ENCODE measurements around the gene GSTT4.

Gene GSTT4

DNA sequence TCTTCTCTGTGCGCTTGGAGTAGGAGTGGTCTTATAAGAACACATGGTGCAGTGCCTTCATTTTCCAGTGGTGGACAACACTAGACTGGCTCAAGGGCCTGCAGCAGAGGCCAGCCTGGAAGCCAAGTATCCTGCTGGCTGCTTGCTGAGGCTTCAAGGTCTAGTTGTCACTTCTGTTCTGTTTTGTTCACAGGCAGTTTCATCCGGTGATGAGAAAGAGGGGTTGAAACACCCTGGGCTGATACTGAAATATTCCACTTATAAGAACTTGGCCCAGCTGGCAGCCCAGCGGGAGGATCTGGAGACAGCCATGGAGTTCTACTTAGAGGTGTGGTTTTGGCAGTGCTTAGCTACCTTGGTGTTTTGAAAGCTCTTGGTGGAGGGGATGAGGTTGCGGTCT is 35.7 kb upstream of the GSTT4 start:
- H3K36me3 ChIP-seq (ENCODE audit: low read depth) = peaks cover 76% of the 10 kb centered on the region
- ATAC-seq (ENCODE audit: low read depth) (no peak), DNase-seq (ENCODE audit: low spot score) (no peak)
- no peak overlapping the region for H3K4me3 ChIP-seq (ENCODE audit: severe bottlenecking)
- peaks cover 5% of the 10 kb centered on the region for H3K4me1 ChIP-seq (ENCODE audit: insufficient read depth, poor library complexity, severe bottlenecking)
- no peaks in the 10 kb centered on the region for H3K27me3 ChIP-seq (ENCODE audit: insufficient read depth, poor library complexity, severe bottlenecking)
- no peaks in the 10 kb centered on the region for H3K9me3 ChIP-seq (ENCODE audit: severe bottlenecking)
- H3K27ac ChIP-seq (ENCODE audit: poor library complexity, severe bottlenecking) = no peak overlapping the region
- TF ChIP-seq, protein P1, sequence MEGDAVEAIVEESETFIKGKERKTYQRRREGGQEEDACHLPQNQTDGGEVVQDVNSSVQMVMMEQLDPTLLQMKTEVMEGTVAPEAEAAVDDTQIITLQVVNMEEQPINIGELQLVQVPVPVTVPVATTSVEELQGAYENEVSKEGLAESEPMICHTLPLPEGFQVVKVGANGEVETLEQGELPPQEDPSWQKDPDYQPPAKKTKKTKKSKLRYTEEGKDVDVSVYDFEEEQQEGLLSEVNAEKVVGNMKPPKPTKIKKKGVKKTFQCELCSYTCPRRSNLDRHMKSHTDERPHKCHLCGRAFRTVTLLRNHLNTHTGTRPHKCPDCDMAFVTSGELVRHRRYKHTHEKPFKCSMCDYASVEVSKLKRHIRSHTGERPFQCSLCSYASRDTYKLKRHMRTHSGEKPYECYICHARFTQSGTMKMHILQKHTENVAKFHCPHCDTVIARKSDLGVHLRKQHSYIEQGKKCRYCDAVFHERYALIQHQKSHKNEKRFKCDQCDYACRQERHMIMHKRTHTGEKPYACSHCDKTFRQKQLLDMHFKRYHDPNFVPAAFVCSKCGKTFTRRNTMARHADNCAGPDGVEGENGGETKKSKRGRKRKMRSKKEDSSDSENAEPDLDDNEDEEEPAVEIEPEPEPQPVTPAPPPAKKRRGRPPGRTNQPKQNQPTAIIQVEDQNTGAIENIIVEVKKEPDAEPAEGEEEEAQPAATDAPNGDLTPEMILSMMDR (IDR thresholded peaks at IDR 0.05; ENCODE audit: poor library complexity, severe bottlenecking) = no peak

DNA sequence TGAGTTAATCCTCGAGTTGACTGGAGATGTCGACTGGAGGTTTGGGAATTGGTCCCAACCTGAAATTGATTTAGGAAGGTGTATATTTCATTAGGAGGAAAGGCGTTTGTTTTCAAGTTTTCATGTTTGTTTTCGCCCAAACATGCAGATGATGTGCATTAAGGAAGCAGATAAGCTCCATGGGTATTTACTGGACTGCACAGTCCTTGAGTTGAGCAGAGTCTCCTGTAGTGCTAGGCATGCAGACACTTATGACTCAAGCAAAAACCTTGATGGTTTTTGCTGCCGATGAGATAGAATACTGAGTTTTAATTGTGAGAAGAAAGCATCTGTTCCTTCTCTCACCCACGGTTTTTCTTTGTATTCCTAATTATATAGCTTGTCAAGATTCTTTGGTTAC is 33.8 kb upstream of the GSTT4 start:
- H3K36me3 ChIP-seq (ENCODE audit: low read depth) = peaks cover 65% of the 10 kb centered on the region
- no peaks in the 10 kb centered on the region for H3K9me3 ChIP-seq (ENCODE audit: severe bottlenecking)
- DNase-seq (ENCODE audit: low spot score) (no peak), ATAC-seq (ENCODE audit: low read depth) (no peak)
- H3K4me1 ChIP-seq (ENCODE audit: insufficient read depth, poor library complexity, severe bottlenecking) = peaks cover 5% of the 10 kb centered on the region
- TF ChIP-seq, protein P1 (IDR thresholded peaks at IDR 0.05; ENCODE audit: poor library complexity, severe bottlenecking) = no peak
- no peaks in the 10 kb centered on the region for H3K27me3 ChIP-seq (ENCODE audit: insufficient read depth, poor library complexity, severe bottlenecking)
- no peak overlapping the region for H3K4me3 ChIP-seq (ENCODE audit: severe bottlenecking)
- no peak overlapping the region for H3K27ac ChIP-seq (ENCODE audit: poor library complexity, severe bottlenecking)

DNA sequence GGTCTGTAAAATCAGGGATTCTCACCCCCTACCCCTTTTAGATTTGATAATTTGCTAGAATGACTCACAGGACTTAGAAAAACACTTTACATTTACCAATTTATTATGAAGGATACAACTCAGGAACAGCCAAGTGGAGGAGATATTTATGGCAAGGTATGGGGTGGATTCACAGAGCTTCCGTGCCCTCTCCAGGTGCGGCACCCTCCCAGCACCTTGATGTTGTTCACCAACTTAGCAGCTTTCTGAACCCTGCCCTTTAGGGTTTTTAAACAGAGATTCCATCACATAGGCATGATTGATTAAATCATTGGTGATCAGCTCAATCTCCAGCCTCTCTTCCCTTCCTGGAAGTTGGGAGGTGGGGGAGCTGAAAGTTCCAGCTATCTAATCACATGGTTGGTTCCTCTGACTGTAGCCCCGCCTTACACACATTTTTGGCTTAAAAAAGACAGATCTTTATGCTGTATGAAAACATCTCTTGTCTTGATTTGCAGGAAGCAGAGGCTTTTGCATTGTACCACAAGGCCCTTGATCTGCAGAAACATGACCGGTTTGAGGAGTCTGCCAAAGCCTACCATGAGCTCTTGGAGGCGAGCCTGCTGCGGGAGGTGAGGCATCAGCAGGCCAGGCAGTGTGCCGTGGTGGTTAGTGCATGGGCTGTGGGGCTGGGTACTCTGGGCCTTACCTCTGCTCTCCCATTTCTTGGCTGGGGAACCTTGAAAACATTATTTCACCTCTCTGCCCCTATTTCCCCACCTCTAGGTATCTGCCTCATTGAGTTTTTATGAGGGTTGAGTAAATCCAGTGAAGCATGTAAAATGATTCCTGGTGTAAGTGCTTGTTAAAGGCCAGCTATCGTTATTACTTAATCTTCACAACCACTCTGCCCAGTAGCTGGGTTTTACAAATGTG is 32.9 kb upstream of the GSTT4 start:
- ATAC-seq (ENCODE audit: low read depth) (no peak), DNase-seq (ENCODE audit: low spot score) (no peak)
- Histone ChIP-seq H3K27ac (ENCODE audit: poor library complexity, severe bottlenecking) (no peak overlapping the region), H3K9me3 (ENCODE audit: severe bottlenecking) (no peaks in the 10 kb centered on the region), H3K4me3 (ENCODE audit: severe bottlenecking) (no peak overlapping the region), H3K36me3 (ENCODE audit: low read depth) (peaks cover 56% of the 10 kb centered on the region), H3K4me1 (ENCODE audit: insufficient read depth, poor library complexity, severe bottlenecking) (peaks cover 5% of the 10 kb centered on the region), H3K27me3 (ENCODE audit: insufficient read depth, poor library complexity, severe bottlenecking) (no peaks in the 10 kb centered on the region)
- TF ChIP-seq, protein P1 (IDR thresholded peaks at IDR 0.05; ENCODE audit: poor library complexity, severe bottlenecking) = no peak

DNA sequence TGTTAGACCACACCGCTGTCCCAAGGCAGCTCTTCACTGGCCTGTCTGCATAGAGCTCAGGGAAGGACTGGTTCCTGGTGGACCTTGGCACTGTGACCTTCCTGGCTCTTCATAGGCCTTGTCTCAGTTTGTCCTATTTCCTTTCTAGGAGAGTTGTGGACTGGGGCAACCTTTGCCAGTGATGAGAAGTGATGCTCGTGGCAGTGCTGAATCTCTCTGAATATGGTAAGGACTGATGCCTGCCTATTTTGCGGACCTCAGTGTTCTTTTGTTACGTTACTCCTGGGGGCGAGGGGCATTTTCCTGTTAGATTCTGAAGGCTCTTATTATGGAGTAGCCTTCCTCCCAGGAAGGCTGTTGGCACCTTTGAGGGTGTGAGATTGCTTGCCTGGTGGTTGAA is 30.0 kb upstream of the GSTT4 start:
- no peak for DNase-seq (ENCODE audit: low spot score)
- Histone ChIP-seq H3K27me3 (ENCODE audit: insufficient read depth, poor library complexity, severe bottlenecking) (no peaks in the 10 kb centered on the region), H3K9me3 (ENCODE audit: severe bottlenecking) (no peaks in the 10 kb centered on the region), H3K4me3 (ENCODE audit: severe bottlenecking) (no peak overlapping the region), H3K27ac (ENCODE audit: poor library complexity, severe bottlenecking) (no peak overlapping the region), H3K36me3 (ENCODE audit: low read depth) (peaks cover 30% of the 10 kb centered on the region), H3K4me1 (ENCODE audit: insufficient read depth, poor library complexity, severe bottlenecking) (no peaks in the 10 kb centered on the region)
- TF ChIP-seq, protein P1 (IDR thresholded peaks at IDR 0.05; ENCODE audit: poor library complexity, severe bottlenecking) = no peak
- no peak for ATAC-seq (ENCODE audit: low read depth)

DNA sequence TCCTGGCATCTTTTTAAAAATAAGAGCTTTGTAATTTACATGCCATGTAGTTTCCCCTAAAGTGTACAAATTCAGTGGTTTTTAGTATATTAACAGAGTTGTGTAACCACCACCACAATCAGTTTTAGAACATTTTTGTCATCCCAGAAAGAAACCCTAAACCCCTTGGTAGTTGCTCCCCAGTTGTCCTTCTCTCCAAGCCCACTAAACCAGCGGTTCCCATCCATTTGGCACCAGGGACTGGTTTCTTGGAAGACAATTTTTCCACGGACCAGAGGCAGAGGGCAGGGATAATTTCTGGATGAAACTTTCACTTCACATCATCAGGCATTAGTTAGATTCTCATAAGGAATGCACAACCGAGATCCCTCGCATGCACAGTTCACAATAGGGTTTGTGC is 28.5 kb upstream of the GSTT4 start:
- Histone ChIP-seq H3K9me3 (ENCODE audit: severe bottlenecking) (no peaks in the 10 kb centered on the region), H3K4me3 (ENCODE audit: severe bottlenecking) (no peak overlapping the region), H3K36me3 (ENCODE audit: low read depth) (peaks cover 16% of the 10 kb centered on the region), H3K27me3 (ENCODE audit: insufficient read depth, poor library complexity, severe bottlenecking) (no peaks in the 10 kb centered on the region), H3K27ac (ENCODE audit: poor library complexity, severe bottlenecking) (no peak overlapping the region), H3K4me1 (ENCODE audit: insufficient read depth, poor library complexity, severe bottlenecking) (no peaks in the 10 kb centered on the region)
- TF ChIP-seq, protein P1 (IDR thresholded peaks at IDR 0.05; ENCODE audit: poor library complexity, severe bottlenecking) = no peak
- no peak for ATAC-seq (ENCODE audit: low read depth)
- no peak for DNase-seq (ENCODE audit: low spot score)
